CD4-positive, alpha-beta T cell treated with Interleukin-17A for 4 hours (primary cell): ENCODE results near the gene LSP1.

Experiments
- DNase-seq: peaks from one replicate; pipeline ENCODE4 v3.0.0-alpha.2; 2020; ENCODE audit warnings: mixed read lengths

Gene LSP1

GRCh38 chr11:1838077-1838425 is 14.8 kb upstream of the LSP1 start:
- DNase-seq = peak; percentile 54

DNA sequence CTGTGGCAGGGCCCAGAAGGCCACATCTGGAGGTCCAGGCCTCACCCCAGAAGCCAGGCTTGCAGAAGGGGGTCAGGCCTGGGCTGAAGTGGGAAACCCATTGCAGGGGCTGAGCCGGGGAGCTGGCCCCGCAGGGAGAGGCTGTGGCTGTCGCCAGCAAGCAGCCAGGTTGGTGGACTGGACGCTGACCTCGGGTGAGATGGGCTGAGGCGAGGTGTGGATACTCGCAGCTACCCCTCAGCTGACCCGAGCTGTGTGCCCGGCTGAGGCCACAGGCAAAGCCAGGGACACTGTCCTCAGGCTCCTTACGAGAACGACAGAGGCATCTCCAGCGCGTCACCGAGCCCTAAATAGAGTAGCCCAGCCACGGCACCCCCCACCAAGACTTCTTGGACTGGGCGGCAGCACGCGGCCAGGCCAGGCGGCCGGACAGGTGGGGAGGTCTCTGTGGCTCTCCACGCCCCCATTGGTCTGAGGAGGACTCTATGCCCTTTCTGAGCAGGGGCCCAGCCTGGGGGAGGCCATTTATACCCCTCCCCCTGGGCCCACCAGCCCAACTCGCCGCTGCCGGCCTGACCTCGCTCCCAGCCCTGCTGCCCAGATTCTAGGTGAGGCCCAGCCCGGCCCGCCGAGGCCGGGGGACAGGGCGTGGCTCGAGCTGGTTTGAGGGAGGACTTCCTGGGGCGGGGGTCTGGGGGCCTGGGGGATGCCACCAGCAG is 14.3 kb upstream of the LSP1 start, which contains the start of gene TNNI2:
TNNI2 (plus strand) TSS at position 556 of the 719 bp plus-strand sequence. CDS start 716 bp downstream, outside the sequence.
- no peak for DNase-seq

DNA sequence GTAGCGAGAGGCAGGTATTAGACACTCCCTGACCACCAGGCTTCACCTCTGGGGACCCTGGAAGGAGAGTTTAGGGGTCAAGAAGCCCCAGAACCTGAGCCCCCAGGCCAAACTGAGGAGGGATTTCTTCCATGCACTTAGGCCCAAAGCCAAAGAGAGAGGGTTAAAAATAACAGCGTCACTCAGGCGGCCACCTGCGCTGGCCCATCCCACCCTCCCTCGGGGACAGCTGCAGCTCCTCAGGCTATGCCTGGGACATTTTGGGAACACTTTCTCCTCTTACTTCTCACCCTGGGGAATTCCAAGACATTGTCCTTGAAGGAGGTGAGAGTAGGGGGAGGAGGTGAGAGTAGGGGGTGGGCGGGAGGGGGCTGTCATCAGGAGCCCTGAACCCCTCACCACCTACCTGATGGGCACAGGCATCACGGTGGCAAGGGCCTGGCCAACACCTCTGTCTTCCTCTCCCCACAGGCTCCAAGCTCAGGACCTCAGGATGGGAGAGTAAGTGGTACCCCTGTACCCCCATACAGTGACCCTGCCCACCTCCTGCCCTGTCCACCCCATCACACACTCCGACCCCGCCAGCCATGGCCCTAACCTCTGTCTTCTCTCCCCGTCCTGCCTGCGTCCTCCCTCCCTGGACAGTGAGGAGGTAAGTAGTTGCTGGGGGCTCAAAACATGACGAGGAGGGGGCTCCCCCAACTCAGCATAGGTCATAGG is 13.5 kb upstream of the LSP1 start:
- no peak for DNase-seq

- no peak for DNase-seq
Measured at GRCh38 chr11:1839924-1840779, 12.7 kb upstream of the LSP1 start.

DNA sequence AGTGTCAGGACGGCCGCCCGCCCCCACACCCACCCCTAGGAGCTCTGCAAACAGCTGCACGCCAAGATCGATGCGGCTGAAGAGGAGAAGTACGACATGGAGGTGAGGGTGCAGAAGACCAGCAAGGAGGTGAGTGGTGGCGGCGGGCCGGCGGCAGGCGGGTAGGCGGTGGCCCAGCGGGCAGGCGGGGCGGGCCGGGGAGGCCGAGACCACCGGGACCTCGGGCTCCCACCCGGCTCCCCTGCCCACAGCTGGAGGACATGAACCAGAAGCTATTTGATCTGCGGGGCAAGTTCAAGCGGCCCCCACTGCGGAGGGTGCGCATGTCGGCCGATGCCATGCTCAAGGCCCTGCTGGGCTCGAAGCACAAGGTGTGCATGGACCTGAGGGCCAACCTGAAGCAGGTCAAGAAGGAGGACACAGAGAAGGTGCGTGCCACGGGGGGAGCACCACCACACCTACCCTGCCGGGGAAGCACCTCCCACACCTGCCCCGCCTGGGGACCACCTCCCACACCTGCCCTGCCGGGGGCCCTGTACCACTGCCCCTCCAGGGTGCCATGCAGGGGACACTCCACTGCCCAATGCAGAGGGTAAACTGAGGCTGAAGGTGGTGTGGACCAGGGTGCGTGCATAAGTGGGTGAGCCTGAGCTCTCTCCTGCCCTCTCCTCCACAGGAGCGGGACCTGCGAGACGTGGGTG is 12.0 kb upstream of the LSP1 start:
- no peak for DNase-seq

GRCh38 chr11:1841511-1842148 is 11.3 kb upstream of the LSP1 start:
- DNase-seq = no peak

GRCh38 chr11:1842149-1843097 is 10.5 kb upstream of the LSP1 start:
- DNase-seq = no peak

- DNase-seq = no peak
Measured at GRCh38 chr11:1843098-1843473, 9.8 kb upstream of the LSP1 start.

DNA sequence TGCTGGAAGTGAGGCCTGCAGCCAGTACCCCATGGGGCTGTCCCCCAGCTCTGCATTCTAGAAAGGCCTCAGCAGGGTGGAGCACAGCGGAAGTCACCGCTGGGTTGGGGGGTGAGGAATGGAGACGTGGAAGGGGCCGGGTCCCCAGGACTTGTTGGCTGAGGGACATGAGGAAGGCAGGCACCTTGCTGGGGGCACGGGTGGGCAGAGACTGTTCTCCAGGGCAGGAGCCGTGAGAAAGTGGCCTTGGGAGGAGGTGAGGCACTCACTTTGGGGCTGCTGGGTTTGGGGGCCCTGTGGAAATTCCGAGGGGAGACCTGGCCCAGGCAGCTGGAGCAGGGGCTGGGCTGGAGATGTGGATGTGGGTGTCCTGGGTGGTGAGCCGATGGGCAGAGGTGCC is 9.1 kb upstream of the LSP1 start:
- DNase-seq = no peak

GRCh38 chr11:1844221-1845094 is 8.4 kb upstream of the LSP1 start:
- peak; percentile 70 for DNase-seq

- no peak for DNase-seq
Measured at GRCh38 chr11:1845095-1845429, 7.8 kb upstream of the LSP1 start.

- DNase-seq = peak; percentile 46
Measured at GRCh38 chr11:1845561-1846452, 7.1 kb upstream of the LSP1 start.

DNA sequence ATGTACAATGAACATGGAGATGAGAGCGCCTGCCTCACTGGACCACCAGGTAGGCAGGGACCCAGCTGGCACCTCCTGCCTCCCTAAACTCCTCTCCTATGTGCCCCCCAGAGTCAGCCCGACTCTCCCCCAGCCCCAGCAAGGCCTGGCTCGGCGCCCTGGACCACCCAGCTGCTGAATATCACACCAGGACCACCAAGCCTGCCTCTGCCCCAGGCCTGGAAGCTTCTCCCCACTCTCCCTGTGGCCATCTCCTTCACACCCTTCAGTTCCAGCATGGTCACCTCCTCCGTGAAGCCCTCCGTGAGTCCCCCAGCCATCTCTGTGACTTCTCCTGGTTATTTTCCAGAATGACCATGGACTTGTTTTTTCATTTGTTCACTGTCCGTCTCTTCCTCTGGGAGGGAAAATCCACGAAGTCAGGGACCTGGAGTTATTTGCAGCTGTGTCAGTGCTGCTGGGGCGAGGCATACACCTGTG is 6.4 kb upstream of the LSP1 start:
- no peak for DNase-seq

DNA sequence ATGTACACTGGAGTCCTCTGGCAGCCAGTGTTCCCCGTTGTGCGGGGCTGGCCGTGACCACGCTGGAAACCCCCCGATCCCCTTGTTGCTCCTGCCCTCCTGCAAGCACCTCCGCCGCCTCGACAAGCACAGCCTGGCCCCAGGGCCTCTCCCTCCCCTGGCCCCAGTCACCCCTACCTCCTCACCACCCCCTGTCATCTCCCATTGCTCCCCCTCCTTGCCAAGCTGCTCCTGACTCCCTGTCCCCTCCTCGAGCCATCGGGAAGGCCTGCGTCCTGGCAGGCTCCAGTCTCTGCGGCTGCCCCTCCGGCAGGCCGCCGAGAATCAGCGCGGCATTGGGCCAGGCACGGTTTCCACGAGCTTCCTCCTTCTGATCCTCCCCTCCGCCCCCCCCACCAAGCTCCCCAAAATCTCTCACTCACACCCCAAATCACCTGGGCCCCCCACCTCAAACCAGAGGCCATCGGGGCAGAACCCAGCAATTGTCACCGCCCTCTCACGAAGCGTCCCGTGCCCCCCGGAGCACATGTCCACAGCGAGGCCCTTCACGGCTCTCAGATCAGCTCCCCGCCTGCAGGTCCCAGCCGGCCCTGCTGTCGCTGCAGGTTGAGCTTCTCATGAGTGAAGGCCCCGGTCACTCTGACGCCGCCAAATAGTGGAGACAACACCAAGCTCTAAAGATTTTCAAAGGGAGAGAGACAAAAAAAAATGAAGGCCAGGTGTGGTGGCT is 5.7 kb upstream of the LSP1 start:
- DNase-seq = no peak

GRCh38 chr11:1847926-1848639 is 4.8 kb upstream of the LSP1 start:
- DNase-seq = no peak

- DNase-seq = no peak
Measured at GRCh38 chr11:1848640-1849430, 4.0 kb upstream of the LSP1 start.
